SHP77 treated with DMSO at 0.1 percent for 48 hours (cell line): ENCODE results near the gene FARS2.

ENCODE experiments used
- DNase-seq: peaks from one replicate; lab custom pipeline; 2025; lab: John Stamatoyannopoulos, UW

FARS2 gene

GRCh38 chr6:5507131-5507681 lies 245.9 kb downstream of the FARS2 start:
- no peak for DNase-seq

- no peak for DNase-seq
Observed at GRCh38 chr6:5509106-5509505, 247.8 kb downstream of the FARS2 start.

DNA sequence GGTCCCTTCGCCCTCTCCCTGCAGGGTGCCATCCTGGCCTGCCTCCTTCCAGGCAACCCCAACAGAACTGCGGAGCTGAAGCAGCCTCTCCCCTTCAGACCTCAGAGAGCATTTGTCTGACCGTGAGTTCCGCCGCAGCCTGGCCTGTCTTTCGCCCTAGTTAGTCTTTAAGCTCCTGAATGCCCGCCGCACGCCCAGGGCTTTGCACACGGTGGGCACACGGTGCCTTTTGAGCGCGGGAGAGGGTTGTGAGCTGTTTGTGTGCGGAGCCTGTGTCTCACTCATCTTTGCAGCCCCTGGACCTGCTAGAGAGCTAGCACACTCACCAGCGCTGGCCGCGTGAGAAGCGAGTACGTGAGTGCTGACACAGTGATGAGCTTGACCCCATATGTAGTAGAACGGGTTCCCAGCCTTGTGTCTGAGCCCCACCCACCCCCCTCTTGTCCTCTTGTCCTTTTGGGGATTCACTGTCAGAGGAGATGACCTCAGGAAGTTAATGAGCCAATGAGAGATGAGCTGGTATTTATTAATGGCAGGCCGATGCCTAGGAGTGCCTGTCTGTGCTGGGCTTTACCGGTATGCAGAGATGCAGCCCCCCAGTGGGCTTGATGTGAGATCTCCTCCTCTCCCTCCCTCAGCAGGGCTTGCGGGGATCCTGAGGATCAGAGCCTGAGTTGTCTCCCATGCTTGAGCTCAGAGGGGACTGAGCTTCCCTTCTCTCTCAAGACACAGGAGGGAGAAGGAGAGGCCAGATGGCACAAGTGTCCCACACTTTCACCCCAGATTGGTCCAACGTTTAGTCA lies 249.2 kb downstream of the FARS2 start:
- no peak for DNase-seq

DNA sequence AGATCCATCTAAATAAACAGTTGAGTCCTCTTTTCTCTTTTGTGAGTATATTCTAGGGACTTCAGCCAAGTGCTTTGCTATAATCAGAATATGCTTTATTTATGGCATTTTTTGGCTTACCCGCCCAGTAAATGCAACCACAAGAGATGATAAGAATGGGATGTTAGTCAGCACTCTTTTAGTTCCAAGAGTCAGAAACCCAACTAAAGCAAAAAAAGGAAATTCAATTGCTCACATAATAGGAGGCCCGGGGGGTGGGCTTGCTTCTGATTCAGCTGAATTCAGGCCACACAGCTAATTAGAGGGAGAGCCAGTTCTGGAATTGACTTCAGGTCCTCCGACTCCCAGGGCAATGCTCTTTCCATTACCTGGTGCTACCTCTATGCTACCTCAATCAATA lies 250.6 kb downstream of the FARS2 start:
- DNase-seq: no peak

- no peak for DNase-seq
Observed at GRCh38 chr6:5512422-5512821, 251.1 kb downstream of the FARS2 start.

DNA sequence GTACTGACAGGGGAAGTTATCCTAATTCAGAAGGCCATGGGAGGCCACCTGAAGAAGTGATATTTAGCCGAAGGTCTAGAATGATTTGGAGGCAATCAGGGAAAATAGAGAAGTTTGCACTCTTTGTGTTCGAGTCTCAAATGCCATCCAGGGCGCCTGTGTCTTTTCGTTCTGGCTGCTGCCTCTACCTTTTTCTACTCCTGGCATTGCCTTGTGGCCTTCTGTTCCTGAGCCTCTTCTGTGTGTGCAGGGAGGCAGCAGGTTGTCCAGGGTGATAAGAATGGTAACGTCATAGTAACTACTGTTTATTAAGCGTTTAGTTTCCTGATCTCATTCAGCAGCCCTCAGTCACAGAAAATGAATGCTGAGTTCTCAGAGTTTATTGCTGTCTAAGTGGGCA lies 252.1 kb downstream of the FARS2 start:
- no peak for DNase-seq

- no peak for DNase-seq
Observed at GRCh38 chr6:5514353-5514752, 253.0 kb downstream of the FARS2 start.

DNA sequence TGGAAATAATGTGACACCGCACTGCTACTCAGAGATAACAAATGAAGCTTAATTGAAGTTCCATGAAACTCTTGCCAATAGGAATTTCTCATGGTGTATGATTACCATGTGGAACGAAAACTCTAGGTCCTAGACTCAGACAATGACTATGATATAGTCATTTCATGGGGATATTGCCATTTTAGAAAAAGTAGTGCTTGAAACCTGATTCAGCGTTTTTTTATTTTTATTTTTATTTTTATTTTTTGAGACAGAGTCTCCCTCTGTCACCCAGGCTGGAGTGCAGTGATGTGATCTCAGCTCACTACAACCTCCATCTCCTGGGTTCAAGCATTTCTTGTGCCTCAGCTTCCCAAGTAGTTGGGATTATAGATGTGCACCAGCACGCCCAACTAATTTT lies 253.9 kb downstream of the FARS2 start:
- no peak for DNase-seq

- DNase-seq: no peak
Observed at GRCh38 chr6:5516036-5516435, 254.7 kb downstream of the FARS2 start.

DNA sequence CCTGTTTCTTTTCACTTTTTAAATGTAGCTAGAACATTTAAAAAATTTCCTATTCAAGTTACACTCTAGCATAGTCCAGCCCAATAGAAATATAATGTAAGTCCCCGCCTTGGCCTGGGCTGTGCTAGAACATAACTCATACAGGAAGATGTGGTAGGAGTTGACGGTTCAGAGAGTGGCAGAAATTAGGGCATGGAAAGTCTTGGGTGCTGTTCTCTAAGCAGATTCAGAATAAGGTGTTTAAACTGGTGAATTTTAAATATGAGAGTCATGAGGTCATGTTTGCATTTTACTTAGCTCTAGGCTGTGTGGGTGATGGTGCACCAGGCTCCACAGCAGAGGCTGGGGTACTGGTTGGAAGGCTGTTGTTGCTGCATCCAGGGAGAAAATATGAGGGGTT lies 256.5 kb downstream of the FARS2 start:
- no peak for DNase-seq

GRCh38 chr6:5518936-5519491 lies 257.7 kb downstream of the FARS2 start:
- DNase-seq: no peak

- no peak for DNase-seq
Observed at GRCh38 chr6:5520796-5521195, 259.5 kb downstream of the FARS2 start.

DNA sequence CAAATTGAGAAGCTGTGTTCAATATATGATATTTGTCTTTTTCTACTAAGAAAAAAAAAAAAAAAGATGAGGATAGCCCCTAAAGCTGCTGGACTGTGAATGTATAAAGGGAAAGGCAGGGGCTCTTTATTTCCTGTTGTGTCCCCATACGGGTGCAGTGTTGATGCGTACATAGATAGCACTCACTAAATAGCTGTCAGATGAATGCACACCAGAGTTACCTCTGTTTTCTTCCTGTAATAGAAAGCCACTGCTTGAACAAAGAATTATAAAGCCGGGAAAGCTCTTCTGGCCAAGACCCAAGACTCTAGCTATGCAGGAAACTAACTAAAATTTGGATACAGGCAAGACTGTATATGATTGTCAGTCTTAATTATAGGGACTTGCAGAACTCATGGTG lies 260.0 kb downstream of the FARS2 start:
- DNase-seq: no peak

- DNase-seq: no peak
Observed at GRCh38 chr6:5522147-5522546, 260.8 kb downstream of the FARS2 start.

GRCh38 chr6:5524110-5524509 lies 262.8 kb downstream of the FARS2 start:
- DNase-seq: no peak

DNA sequence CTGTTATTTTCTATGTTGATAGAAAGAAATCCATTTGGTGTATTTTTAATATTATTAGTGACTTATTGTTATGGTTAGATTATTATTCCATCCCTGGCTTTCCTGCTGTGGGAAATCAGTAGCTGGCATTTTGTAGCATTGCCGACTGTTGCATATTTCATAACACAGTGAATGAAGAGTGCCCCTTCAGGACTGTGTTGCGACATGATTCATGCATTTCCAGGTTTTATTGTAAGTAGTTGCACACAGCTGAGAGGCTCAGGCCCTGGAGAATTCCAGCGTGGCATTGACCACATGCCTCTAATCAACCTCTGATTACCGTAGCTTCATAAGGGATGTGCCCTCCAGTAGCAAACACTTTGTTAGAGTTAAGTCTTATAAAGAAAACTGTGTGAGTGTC lies 263.9 kb downstream of the FARS2 start:
- DNase-seq: no peak

GRCh38 chr6:5529015-5529414 lies 267.7 kb downstream of the FARS2 start:
- no peak for DNase-seq

GRCh38 chr6:5529733-5530132 lies 268.4 kb downstream of the FARS2 start:
- DNase-seq: no peak

GRCh38 chr6:5531161-5531560 lies 269.8 kb downstream of the FARS2 start:
- DNase-seq: no peak

- no peak for DNase-seq
Observed at GRCh38 chr6:5531853-5532375, 270.6 kb downstream of the FARS2 start.

DNA sequence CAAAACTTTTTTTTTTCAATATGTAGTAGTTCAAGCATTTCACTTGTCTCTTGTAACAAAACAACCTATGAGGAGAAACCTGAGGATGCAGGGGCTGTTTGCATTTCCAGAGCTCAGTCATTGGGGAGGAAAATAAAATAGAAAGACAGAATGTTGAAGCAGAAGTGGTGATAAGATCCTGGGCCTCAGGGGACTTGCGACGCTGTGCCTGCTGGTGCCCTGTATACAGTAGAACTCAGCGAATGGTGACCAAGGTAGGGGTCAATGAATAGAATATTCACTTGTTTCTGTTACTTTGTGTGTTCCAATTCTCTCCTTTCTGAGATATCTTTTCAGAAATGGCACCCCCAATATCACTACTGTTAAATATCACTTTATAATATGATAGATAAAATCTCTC lies 271.6 kb downstream of the FARS2 start:
- no peak for DNase-seq

DNA sequence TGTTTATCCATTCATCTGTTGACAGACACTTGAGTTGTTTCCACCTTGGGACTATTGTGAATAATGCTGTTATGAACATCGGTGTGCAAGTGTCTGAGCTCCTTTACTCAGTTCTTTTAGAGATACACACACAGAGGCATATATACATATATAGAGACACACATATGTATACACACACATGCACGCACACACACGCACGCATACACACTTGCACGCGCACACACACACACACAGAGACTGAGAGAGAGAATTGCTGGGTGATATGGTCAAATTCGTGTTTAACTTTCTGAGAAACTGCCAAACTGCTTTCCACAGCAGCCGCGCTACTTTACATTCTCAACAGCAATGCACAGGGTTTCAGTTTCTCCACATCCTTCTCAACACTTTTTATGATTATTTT lies 273.3 kb downstream of the FARS2 start:
- DNase-seq: no peak

- DNase-seq: no peak
Observed at GRCh38 chr6:5536644-5537043, 275.3 kb downstream of the FARS2 start.
